ENCODE measurements around the gene USH2A. TPM values are rescaled to one million over a fixed set of nuclear protein-coding genes. Genes with fewer than 3 reads are reported as not detected.

USH2A gene
- total RNA-seq, 1 donor from 2014 or later, result not detected

- H3K36me3 ChIP-seq (ENCODE audit: control insufficient read depth, insufficient read depth, low read length), result no peaks in the 10 kb centered on the region
- TF ChIP-seq CTCF (IDR thresholded peaks at IDR 0.05; ENCODE audit: insufficient read depth, low read length, poor library complexity, severe bottlenecking), result no peak
- H3K4me3 ChIP-seq (ENCODE audit: low read depth, low read length), result no peak overlapping the region
- no peak for DNase-seq (ENCODE audit: low read depth)
- no peaks in the 10 kb centered on the region for H3K27me3 ChIP-seq (ENCODE audit: control insufficient read depth, insufficient read depth, low read length)
These were observed 770.9 kb downstream of the USH2A start for GRCh38 chr1:215652371-215652770.

- no peaks in the 10 kb centered on the region for H3K36me3 ChIP-seq (ENCODE audit: control insufficient read depth, insufficient read depth, low read length)
- TF ChIP-seq CTCF (IDR thresholded peaks at IDR 0.05; ENCODE audit: insufficient read depth, low read length, poor library complexity, severe bottlenecking), result no peak
- no peak overlapping the region for H3K4me3 ChIP-seq (ENCODE audit: low read depth, low read length)
- DNase-seq (ENCODE audit: low read depth), result no peak
- no peaks in the 10 kb centered on the region for H3K27me3 ChIP-seq (ENCODE audit: control insufficient read depth, insufficient read depth, low read length)
These were observed 771.4 kb downstream of the USH2A start for GRCh38 chr1:215651867-215652266.

- TF ChIP-seq CTCF (IDR thresholded peaks at IDR 0.05; ENCODE audit: insufficient read depth, low read length, poor library complexity, severe bottlenecking), result no peak
- Histone ChIP-seq H3K36me3 (ENCODE audit: control insufficient read depth, insufficient read depth, low read length) (no peaks in the 10 kb centered on the region), H3K4me3 (ENCODE audit: low read depth, low read length) (no peak overlapping the region), H3K27me3 (ENCODE audit: control insufficient read depth, insufficient read depth, low read length) (no peaks in the 10 kb centered on the region)
- DNase-seq (ENCODE audit: low read depth), result no peak
These were observed 772.6 kb downstream of the USH2A start for GRCh38 chr1:215650446-215651149.

- H3K4me3 ChIP-seq (ENCODE audit: low read depth, low read length), result no peak overlapping the region
- no peak for TF ChIP-seq CTCF (IDR thresholded peaks at IDR 0.05; ENCODE audit: insufficient read depth, low read length, poor library complexity, severe bottlenecking)
- H3K27me3 ChIP-seq (ENCODE audit: control insufficient read depth, insufficient read depth, low read length), result no peaks in the 10 kb centered on the region
- no peak for DNase-seq (ENCODE audit: low read depth)
- H3K36me3 ChIP-seq (ENCODE audit: control insufficient read depth, insufficient read depth, low read length), result no peaks in the 10 kb centered on the region
These were observed 774.3 kb downstream of the USH2A start for GRCh38 chr1:215648957-215649356.

GRCh38 chr1:215647738-215648137 lies 775.5 kb downstream of the USH2A start:
- Histone ChIP-seq H3K27me3 (ENCODE audit: control insufficient read depth, insufficient read depth, low read length) (no peaks in the 10 kb centered on the region), H3K36me3 (ENCODE audit: control insufficient read depth, insufficient read depth, low read length) (no peaks in the 10 kb centered on the region), H3K4me3 (ENCODE audit: low read depth, low read length) (no peak overlapping the region)
- no peak for TF ChIP-seq CTCF (IDR thresholded peaks at IDR 0.05; ENCODE audit: insufficient read depth, low read length, poor library complexity, severe bottlenecking)
- no peak for DNase-seq (ENCODE audit: low read depth)

- no peak for TF ChIP-seq CTCF (IDR thresholded peaks at IDR 0.05; ENCODE audit: insufficient read depth, low read length, poor library complexity, severe bottlenecking)
- no peaks in the 10 kb centered on the region for H3K36me3 ChIP-seq (ENCODE audit: control insufficient read depth, insufficient read depth, low read length)
- no peaks in the 10 kb centered on the region for H3K27me3 ChIP-seq (ENCODE audit: control insufficient read depth, insufficient read depth, low read length)
- no peak for DNase-seq (ENCODE audit: low read depth)
- no peak overlapping the region for H3K4me3 ChIP-seq (ENCODE audit: low read depth, low read length)
These were observed 777.4 kb downstream of the USH2A start for GRCh38 chr1:215645861-215646260.
